Psoas muscle (tissue), 8 donors: ENCODE data around the gene TAF11L12. TPM values are rescaled to one million over a fixed set of nuclear protein-coding genes. Genes with fewer than 3 reads are reported as not detected.
"Not testable (repeated sequence)": the region's sequence is repeated elsewhere in the genome, so short reads cannot be mapped to it uniquely, and the experiment has no call there.

Experiments
- ATAC-seq, 4 donors: fragments of 200-7000 bp; cut with Tn5 transposase; one replicate each; pipeline ENCODE4 v1.9.1; 2020; ENCODE audit warnings: moderate library complexity in 3 of 4, mild to moderate bottlenecking in 2 of 4
- DNase-seq, 2 donors: peaks; one replicate each; pipeline ENCODE4 v3.0.0-alpha.2; 2020
- H3K27ac ChIP-seq: fragments of 200-600 bp; one replicate; pipeline ENCODE4 v1.8.0; 2022
- H3K27me3 ChIP-seq, 3 donors: fragments of 200-600 bp in 1 of 3; one replicate each; pipeline versions ENCODE4 v1.6.1 to v1.8.0; 2013 to 2022; ENCODE audit warnings: low read length in 2 of 3, mild to moderate bottlenecking in 2 of 3, moderate library complexity in 1 of 3; ENCODE audit not compliant: insufficient read depth in 3 of 3
- H3K36me3 ChIP-seq, 2 donors: fragments of 200-600 bp in 1 of 2; one replicate each; pipeline versions ENCODE4 v1.6.1 to v1.8.0; 2013 to 2022; ENCODE audit warnings: low read depth in 1 of 2, mild to moderate bottlenecking in 1 of 2, moderate library complexity in 1 of 2; ENCODE audit not compliant: insufficient read depth in 1 of 2
- H3K4me1 ChIP-seq: fragments of 200-600 bp; one replicate; pipeline ENCODE4 v1.8.0; 2022
- H3K4me3 ChIP-seq: fragments of 200-600 bp; one replicate; pipeline ENCODE4 v1.8.0; 2022; ENCODE audit warnings: mild to moderate bottlenecking
- H3K9me3 ChIP-seq: fragments of 200-600 bp; one replicate; pipeline ENCODE4 v1.8.0; 2022
- WGBS, 3 donors: extraction: QIAGEN DNeasy Blood & Tissue Kit; methylation state at CpG; one replicate each; pipeline versions ENCODE4 v1.1.6 to v1.1.7; 2013; 5-methylcytosine and 5-hydroxymethylcytosine counted together
- intact Hi-C, 2 donors: fragments of 100-400 bp; cut with DNase I; formaldehyde crosslinking; loops; one replicate each; pipeline versions ENCODE4 v1.11.0 to v1.14.2; 2022
- polyA plus RNA-seq, 3 donors: library from polyadenylated mRNA; stranded (reverse); fragments of 200-250 nt; gene quantifications; one replicate each; pipeline ENCODE4 v1.2.3, GENCODE V29; 2013
- total RNA-seq, 4 donors: library from RNA; stranded (reverse); fragmentation: NEBNext Ultra II Directional in 2 of 4; extraction: Animal tissue kit (Norgen Biotek cat#: 25700) in 2 of 4; gene quantifications; one replicate each; pipeline versions ENCODE4 v1.2.1 to v1.2.4, GENCODE V29; 2021 to 2023
- TF ChIP-seq, protein P1 (sequence below): fragments of 200-600 bp; IDR thresholded peaks from one replicate; pipeline ENCODE4 v1.8.0; 2022; ENCODE audit warnings: antibody characterized with exemption
- donor health status: healthy with polysubstance abuse.
- donor health status: DM: no; HTN: no; CAD: no; lungs with moderate emphysema.
- donor health status: Bipolar disorder and iron deficiency.
- donor health status: healthy.
- donor health status: DM: yes; HTN: yes; CAD: no.
- donor health status: DM: no; HTN: no; CAD: no.
- donor health status: DM: no; HTN: no; CAD: no.
- donor health status: DM: yes; HTN: yes; CAD: no.

The TAF11L12 gene
- total and polyA plus RNA-seq, 7 donors: not detected

DNA sequence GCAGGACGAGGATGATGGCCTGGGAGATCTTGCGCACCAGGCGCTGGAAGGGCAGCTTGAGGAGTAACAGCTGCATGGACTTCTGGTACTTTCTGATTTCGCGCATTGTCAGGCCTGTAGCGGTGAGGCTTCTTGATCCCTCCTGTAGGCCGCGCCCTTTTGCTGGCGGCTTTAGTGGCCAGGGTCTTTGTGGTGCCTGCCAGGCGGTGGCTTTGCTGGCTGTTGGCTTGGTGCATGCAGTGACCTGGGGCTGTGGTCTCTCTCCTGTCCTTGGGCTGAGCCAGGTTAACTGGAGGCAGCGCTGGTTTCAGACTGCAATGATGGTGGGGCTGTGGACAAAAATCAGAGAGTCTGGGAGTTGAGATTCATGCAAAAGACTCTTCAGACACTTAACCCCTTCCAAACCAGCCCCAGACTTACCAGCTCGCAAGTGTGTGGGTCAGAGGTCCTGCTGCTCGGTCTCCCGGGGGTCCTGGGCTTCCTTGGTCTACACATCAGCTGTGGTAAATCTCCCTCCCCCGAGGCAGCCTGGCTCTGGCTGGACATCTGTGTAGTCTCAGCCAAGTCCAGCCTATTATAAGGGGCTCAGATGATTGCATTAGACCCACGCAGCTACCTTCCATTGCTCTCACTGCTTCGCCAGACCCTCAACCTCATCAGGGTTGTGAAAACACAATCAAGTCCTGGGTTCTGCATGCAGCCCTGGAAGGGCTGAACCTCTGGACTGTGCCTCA is 4.8 kb downstream of the TAF11L12 start:
- Histone ChIP-seq H3K4me1 (no peaks in the 10 kb centered on the region), H3K9me3 (no peaks in the 10 kb centered on the region), H3K27ac (no peak overlapping the region), H3K4me3 (no peak overlapping the region), H3K36me3 (no peaks in the 10 kb centered on the region), H3K27me3 (no peaks in the 10 kb centered on the region)
- intact Hi-C loops: no loop called here
- 87 to 89% (median 88%) methylated on average over 17 of the region's 17 CpGs for WGBS, 3 donors
- DNase-seq (no peak), ATAC-seq (no peak)
- TF ChIP-seq, protein P1, sequence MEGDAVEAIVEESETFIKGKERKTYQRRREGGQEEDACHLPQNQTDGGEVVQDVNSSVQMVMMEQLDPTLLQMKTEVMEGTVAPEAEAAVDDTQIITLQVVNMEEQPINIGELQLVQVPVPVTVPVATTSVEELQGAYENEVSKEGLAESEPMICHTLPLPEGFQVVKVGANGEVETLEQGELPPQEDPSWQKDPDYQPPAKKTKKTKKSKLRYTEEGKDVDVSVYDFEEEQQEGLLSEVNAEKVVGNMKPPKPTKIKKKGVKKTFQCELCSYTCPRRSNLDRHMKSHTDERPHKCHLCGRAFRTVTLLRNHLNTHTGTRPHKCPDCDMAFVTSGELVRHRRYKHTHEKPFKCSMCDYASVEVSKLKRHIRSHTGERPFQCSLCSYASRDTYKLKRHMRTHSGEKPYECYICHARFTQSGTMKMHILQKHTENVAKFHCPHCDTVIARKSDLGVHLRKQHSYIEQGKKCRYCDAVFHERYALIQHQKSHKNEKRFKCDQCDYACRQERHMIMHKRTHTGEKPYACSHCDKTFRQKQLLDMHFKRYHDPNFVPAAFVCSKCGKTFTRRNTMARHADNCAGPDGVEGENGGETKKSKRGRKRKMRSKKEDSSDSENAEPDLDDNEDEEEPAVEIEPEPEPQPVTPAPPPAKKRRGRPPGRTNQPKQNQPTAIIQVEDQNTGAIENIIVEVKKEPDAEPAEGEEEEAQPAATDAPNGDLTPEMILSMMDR: no peak

DNA sequence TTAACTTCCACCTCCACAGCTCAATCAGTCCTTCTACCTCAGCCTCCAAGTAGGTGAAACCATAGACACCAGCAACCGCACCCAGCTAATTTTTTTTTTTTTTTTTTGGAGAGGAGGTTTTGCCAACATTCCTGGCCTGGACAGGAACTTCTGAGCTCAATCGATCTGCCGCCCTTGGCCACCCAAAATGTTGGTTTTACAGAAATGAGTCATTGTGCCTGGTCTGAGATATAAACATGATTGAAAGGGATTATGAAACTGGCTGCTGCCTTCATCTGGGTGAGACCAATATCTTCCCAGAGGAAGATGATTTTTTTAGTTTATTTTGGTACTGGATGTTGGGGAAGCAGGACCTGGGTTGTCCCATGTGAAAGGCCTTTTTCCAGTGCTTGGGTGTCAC is 9.2 kb downstream of the TAF11L12 start:
- Histone ChIP-seq H3K36me3 (no peaks in the 10 kb centered on the region), H3K4me1 (no peaks in the 10 kb centered on the region), H3K4me3 (no peak overlapping the region), H3K27ac (no peak overlapping the region), H3K9me3 (no peaks in the 10 kb centered on the region), H3K27me3 (no peaks in the 10 kb centered on the region)
- TF ChIP-seq, protein P1: no peak
- DNase-seq (no peak), ATAC-seq (no peak)
- intact Hi-C loops: no loop called here
- 74 to 86% (median 78%) methylated on average over 3 of the region's 3 CpGs for WGBS, 3 donors

DNA sequence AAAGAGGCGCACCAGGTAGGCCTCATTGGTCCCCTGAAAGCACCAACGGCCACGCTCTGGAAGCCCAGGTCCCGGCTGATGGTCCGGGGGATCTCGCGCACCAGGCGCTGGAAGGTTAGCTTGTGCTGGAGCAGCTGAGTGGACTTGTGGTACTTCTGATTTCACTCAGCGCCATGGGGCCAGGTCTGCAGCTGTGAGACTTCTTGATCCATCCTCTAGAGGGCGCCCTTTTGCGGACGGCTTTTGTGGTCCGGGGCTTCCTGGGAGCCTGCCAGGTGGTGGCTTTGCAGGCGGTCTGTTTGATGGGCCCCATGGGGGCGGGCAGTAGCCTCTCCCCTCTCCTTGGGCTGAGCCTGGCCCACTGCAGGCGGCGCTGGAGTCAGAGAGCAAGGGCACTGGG is 10.4 kb downstream of the TAF11L12 start:
- DNase-seq (no peak), ATAC-seq (no peak)
- no peaks in the 10 kb centered on the region for H3K36me3 ChIP-seq
- H3K4me1 ChIP-seq: no peaks in the 10 kb centered on the region
- no peak overlapping the region for H3K27ac ChIP-seq
- no peaks in the 10 kb centered on the region for H3K9me3 ChIP-seq
- TF ChIP-seq, protein P1: no peak
- intact Hi-C loops: no loop called here
- H3K27me3 ChIP-seq: no peaks in the 10 kb centered on the region
- 80 to 84% (median 82%) methylated on average over 17 of the region's 17 CpGs for WGBS, 3 donors
- no peak overlapping the region for H3K4me3 ChIP-seq

DNA sequence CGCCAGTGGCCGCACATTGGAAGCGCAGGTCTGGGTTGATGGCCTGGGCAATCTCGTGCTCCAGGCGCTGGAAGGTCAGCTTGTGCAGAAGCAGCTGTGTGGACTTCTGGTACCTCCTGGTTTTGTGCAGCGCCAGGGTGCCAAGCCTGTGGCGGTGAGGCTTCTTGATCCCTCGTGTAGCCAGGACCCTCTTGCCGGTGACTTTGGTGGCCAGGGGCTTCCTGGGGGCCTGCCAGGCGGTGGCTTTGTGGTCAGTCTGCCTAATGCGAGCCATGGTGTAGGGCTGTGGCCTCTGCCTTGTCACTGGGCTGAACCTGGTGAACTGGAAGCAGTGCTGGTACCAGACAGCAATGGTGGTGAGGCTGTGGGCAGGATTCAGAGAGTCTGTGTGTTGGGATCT is 15.5 kb downstream of the TAF11L12 start:
- 86 to 93% (median 91%) methylated on average over 11 of the region's 11 CpGs for WGBS, 3 donors
- H3K27ac ChIP-seq: no peak overlapping the region
- no peak overlapping the region for H3K4me3 ChIP-seq
- TF ChIP-seq, protein P1: no peak
- intact Hi-C loops: no loop called here
- no peaks in the 10 kb centered on the region for H3K9me3 ChIP-seq
- no peak for DNase-seq
- H3K36me3 ChIP-seq: no peaks in the 10 kb centered on the region
- no peaks in the 10 kb centered on the region for H3K27me3 ChIP-seq
- H3K4me1 ChIP-seq: no peaks in the 10 kb centered on the region
- ATAC-seq: no peak

DNA sequence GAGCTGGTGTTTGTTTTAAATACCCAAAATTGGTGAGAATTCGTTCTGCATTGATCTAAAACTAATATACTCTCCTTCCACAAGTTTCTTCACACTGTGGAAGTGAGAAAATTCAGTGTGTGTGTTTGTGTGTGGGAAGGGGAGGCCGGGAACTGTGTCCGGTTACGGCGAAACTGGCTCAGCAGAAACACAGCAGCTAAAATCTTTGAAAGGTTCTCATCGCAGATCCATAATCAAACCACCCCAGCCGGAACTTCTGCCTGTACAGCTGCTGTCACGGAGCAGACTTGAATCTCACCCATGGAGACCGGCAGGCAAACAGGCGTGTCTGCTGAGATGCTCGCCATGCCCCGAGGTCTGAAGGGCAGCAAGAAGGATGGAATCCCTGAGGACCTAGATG is 21.6 kb downstream of the TAF11L12 start, which contains the start of gene TAF11L13:
TAF11L13 (plus strand) TSS at position 301 of the 400 bp plus-strand sequence.
- H3K36me3 ChIP-seq, ATAC-seq, intact Hi-C loops, DNase-seq, H3K4me3 ChIP-seq, H3K4me1 ChIP-seq, H3K27me3 ChIP-seq, H3K9me3 ChIP-seq, H3K27ac ChIP-seq: not testable (repeated sequence)
- 73 to 82% (median 78%) methylated on average over 8 to 9 of the region's 12 CpGs for WGBS, 3 donors
